DOHH2 (cell line): ENCODE measurements around the gene CFAP73.

Experiments used
- EZH2phosphoT487 ChIP-seq: fragments of 200-600 bp; sonication (generic); IDR thresholded peaks from 2 replicates; pipeline ENCODE4 v1.6.1; 2017; ENCODE audit warnings: borderline replicate concordance, mild to moderate bottlenecking, antibody characterized with exemption, low read length, moderate library complexity, mixed read lengths
- TF ChIP-seq, protein P1 (sequence below): fragments of 200-600 bp; sonication (generic); IDR thresholded peaks from one replicate; pipeline ENCODE4 v1.5.1; 2014; ENCODE audit warnings: antibody characterized with exemption, mild to moderate bottlenecking, low read depth, low read length; ENCODE audit not compliant: poor library complexity, severe bottlenecking

DNA sequence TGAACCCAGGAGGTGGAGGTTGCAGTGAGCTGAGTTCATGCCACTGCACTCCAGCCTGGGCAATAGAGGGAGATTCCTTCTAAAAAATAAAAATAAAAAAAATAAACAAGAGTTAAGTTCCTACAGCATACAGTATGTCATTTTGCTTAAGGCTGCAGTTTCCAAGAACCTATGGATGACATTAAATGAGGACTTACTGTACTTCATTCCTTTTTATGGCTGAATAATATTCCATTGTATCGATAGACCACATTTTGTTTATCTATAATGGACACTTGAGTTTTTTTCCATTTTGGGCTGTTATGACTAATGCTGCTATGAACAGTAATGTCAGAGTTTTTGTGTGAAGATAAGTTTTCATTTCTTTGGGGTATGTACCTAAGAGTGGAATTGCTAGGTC lies 31.4 kb upstream of the CFAP73 start:
- TF ChIP-seq, protein P1, sequence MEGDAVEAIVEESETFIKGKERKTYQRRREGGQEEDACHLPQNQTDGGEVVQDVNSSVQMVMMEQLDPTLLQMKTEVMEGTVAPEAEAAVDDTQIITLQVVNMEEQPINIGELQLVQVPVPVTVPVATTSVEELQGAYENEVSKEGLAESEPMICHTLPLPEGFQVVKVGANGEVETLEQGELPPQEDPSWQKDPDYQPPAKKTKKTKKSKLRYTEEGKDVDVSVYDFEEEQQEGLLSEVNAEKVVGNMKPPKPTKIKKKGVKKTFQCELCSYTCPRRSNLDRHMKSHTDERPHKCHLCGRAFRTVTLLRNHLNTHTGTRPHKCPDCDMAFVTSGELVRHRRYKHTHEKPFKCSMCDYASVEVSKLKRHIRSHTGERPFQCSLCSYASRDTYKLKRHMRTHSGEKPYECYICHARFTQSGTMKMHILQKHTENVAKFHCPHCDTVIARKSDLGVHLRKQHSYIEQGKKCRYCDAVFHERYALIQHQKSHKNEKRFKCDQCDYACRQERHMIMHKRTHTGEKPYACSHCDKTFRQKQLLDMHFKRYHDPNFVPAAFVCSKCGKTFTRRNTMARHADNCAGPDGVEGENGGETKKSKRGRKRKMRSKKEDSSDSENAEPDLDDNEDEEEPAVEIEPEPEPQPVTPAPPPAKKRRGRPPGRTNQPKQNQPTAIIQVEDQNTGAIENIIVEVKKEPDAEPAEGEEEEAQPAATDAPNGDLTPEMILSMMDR, result no peak
- TF ChIP-seq EZH2phosphoT487, result no peak
